ENCODE data around the gene DEFB132. TPM values are rescaled to one million over a fixed set of nuclear protein-coding genes. Genes with fewer than 3 reads are reported as not detected.

The DEFB132 gene
- total and polyA plus RNA-seq, 2 of the 4 experiments (the other 2 are of a cell fraction): not detected

GRCh38 chr20:308427-309038 is 51.0 kb downstream of the DEFB132 start:
- no peak for ATAC-seq (ENCODE audit: low read depth)
- Histone ChIP-seq H3K4ac (ENCODE audit: low read depth, low read length) (peak overlapping the region; percentile 48; the same call in 1 of the 2 replicates), H2BK120ac (ENCODE audit: low read depth, low read length) (peak overlapping the region; percentile 93; the same call in 1 of the 2 replicates), H4K5ac (ENCODE audit: low read depth, low read length) (peak overlapping the region; percentile 55; the same call in 1 of the 2 replicates), H3K18ac (ENCODE audit: low read depth, low read length) (no peak overlapping the region), H3K4me3 (ENCODE audit: insufficient read depth, low read depth, low read length) (no peak overlapping the region), H3K56ac (ENCODE audit: extremely low read depth, insufficient read depth, low read length) (no peak overlapping the region), H3K27me3 (ENCODE audit: control insufficient read depth, insufficient read depth, low read length) (no peaks in the 10 kb centered on the region), H3K4me2 (ENCODE audit: low read depth, low read length) (no peak overlapping the region), H2BK5ac (ENCODE audit: low read depth, low read length, poor library complexity, severe bottlenecking) (no peak overlapping the region), H4K91ac (ENCODE audit: insufficient read depth, low read depth, low read length) (peak overlapping the region; percentile 44; the same call in 1 of the 2 replicates), H3K9ac (ENCODE audit: low read depth, low read length) (no peak overlapping the region), H2BK20ac (ENCODE audit: low read depth, low read length) (no peak overlapping the region), H3K23ac (ENCODE audit: low read depth, low read length) (no peak overlapping the region), H2AK9ac (replicated peaks; ENCODE audit: low read depth, low read length, poor library complexity) (no peak overlapping the region), H3K9me1 (ENCODE audit: insufficient read depth, low read length) (peaks cover 7% of the 10 kb centered on the region; the same call in 1 of the 2 replicates), H4K8ac (ENCODE audit: low read depth in 2 of 2, low read length in 2 of 2) (peak overlapping the region; percentile 45 to 69; a peak in 3 of 4 replicates), H3K79me1 (ENCODE audit: low read depth in 1 of 2, low read length in 2 of 2) (peaks cover 0 to 4% of the 10 kb centered on the region in 2 experiments; a peak in 1 of 4 replicates), H2AK5ac (ENCODE audit: low read depth, low read length) (peak overlapping the region; percentile 86; the same call in 1 of the 2 replicates), H3K27ac (ENCODE audit: insufficient read depth, low read length) (no peak overlapping the region), H3K4me1 (ENCODE audit: control insufficient read depth, insufficient read depth, low read length) (peaks cover 6% of the 10 kb centered on the region), H3K14ac (replicated peaks; ENCODE audit: low read depth, low read length) (peak overlapping the region; percentile 95; the same call in 1 of the 2 replicates), H4K20me1 (ENCODE audit: insufficient read depth, low read length) (no peaks in the 10 kb centered on the region), H3K36me3 (ENCODE audit: control insufficient read depth, insufficient read depth, low read length) (no peaks in the 10 kb centered on the region), H3K9me3 (ENCODE audit: control insufficient read depth, insufficient read depth, low read length) (no peaks in the 10 kb centered on the region), H2BK15ac (ENCODE audit: low read depth, low read length) (peak overlapping the region; percentile 32; the same call in 1 of the 3 replicates), H2AFZ (replicated peaks; ENCODE audit: low read length, poor library complexity) (no peak overlapping the region)
- dilution Hi-C loops (cut with HindIII; ENCODE audit: low sequenced_read_pairs, unreplicated experiment) (no loop called here), intact Hi-C loops (cut with micrococcal nuclease) (no loop called here), in situ Hi-C loops (cut with MboI; ENCODE audit: low sequenced_read_pairs) (no loop called here)
- CTCF ChIA-PET: no interaction called here
- POLR2A ChIA-PET (ENCODE audit: unreplicated experiment): no interaction called here
- DNase-seq: no peak
- BruUV-seq (replicated peaks): no TSS peak
- WGBS, 2 experiments (ENCODE audit: extremely low coverage in 2 of 2, insufficient read length in 1 of 2): 88% methylated on average over 3 of the region's 7 CpGs; no CpG with 5 or more reads in 1 of the 2 experiments
- TF ChIP-seq RCOR1 (IDR thresholded peaks at IDR 0.05; ENCODE audit: insufficient replicate concordance, low read length): no peak
- TF ChIP-seq NFE2L2 (IDR thresholded peaks at IDR 0.05; ENCODE audit: low read depth, low read length): no peak
- no peak for TF ChIP-seq FOS (IDR thresholded peaks at IDR 0.05; ENCODE audit: low read depth, low read length)
- TF ChIP-seq RFX5 (IDR thresholded peaks at IDR 0.05; ENCODE audit: low read depth, low read length): no peak
- TF ChIP-seq MAFK (IDR thresholded peaks at IDR 0.05; ENCODE audit: low read depth, low read length): no peak
- TF ChIP-seq SMC3 (IDR thresholded peaks at IDR 0.05; ENCODE audit: low read depth, low read length): no peak
- TF ChIP-seq MAZ (IDR thresholded peaks at IDR 0.05; ENCODE audit: borderline replicate concordance, low read depth, low read length): no peak
- no peak for TF ChIP-seq CEBPB (IDR thresholded peaks at IDR 0.05; ENCODE audit: low read depth, low read length)
- TF ChIP-seq POLR2A (IDR thresholded peaks at IDR 0.05; ENCODE audit: low read depth, low read length): no peak
- no peak for TF ChIP-seq MXI1 (IDR thresholded peaks at IDR 0.05; ENCODE audit: borderline replicate concordance, low read depth, low read length)
- TF ChIP-seq CTCF (conservative IDR thresholded peaks at IDR 0.05; ENCODE audit: low read depth, low read length): no peak
- no peak for TF ChIP-seq ELK1 (IDR thresholded peaks at IDR 0.05; ENCODE audit: borderline replicate concordance, low read depth, low read length)
- no peak for TF ChIP-seq CHD1 (IDR thresholded peaks at IDR 0.05; ENCODE audit: low read depth, low read length)
- TF ChIP-seq RAD21 (IDR thresholded peaks at IDR 0.05; ENCODE audit: low read length): no peak
- no peak for TF ChIP-seq BHLHE40 (IDR thresholded peaks at IDR 0.05; ENCODE audit: low read depth, low read length)
